Liver (tissue), 9 donors: Measurements from ENCODE around the gene ZNF771. TPM values are rescaled to one million over a fixed set of nuclear protein-coding genes. Genes with fewer than 3 reads are reported as not detected.

ENCODE experiments used
- DNase-seq: peaks from one replicate; pipeline ENCODE4 v3.0.0-alpha.2; 2017; ENCODE audit warnings: low spot score
- H3K27ac ChIP-seq, 2 donors: one replicate each; pipeline ENCODE4 v1.7.0; 2013; ENCODE audit warnings: inconsistent platforms in 2 of 2, low read length in 2 of 2, control low read depth in 1 of 2, low read depth in 1 of 2, mild to moderate bottlenecking in 1 of 2
- H3K27me3 ChIP-seq, 4 donors: one replicate each; pipeline versions ENCODE4 v1.6.1 to v1.7.0; 2013; ENCODE audit warnings: low read length in 3 of 4, inconsistent platforms in 1 of 4, mild to moderate bottlenecking in 1 of 4, moderate library complexity in 1 of 4; ENCODE audit not compliant: control insufficient read depth in 4 of 4, insufficient read depth in 4 of 4
- H3K36me3 ChIP-seq, 4 donors: one replicate each; pipeline versions ENCODE4 v1.6.1 to v1.7.0; 2013; ENCODE audit warnings: low read length in 3 of 4, mild to moderate bottlenecking in 3 of 4, low read depth in 1 of 4, moderate library complexity in 1 of 4; ENCODE audit not compliant: control insufficient read depth in 4 of 4, insufficient read depth in 3 of 4
- H3K4me1 ChIP-seq, 4 donors: one replicate each; pipeline versions ENCODE4 v1.6.1 to v1.7.0; 2013; ENCODE audit warnings: low read length in 3 of 4, mild to moderate bottlenecking in 3 of 4, moderate library complexity in 1 of 4; ENCODE audit not compliant: control insufficient read depth in 4 of 4, insufficient read depth in 4 of 4
- H3K4me3 ChIP-seq, 3 donors: one replicate each; pipeline versions ENCODE4 v1.6.1 to v1.7.0; 2013; ENCODE audit warnings: low read length in 3 of 3, control low read depth in 1 of 3, low read depth in 1 of 3, mild to moderate bottlenecking in 1 of 3
- H3K9ac ChIP-seq, 2 donors: one replicate each; pipeline ENCODE4 v1.7.0; 2013; ENCODE audit warnings: low read length in 2 of 2, mild to moderate bottlenecking in 2 of 2, moderate library complexity in 2 of 2, control low read depth in 1 of 2, low read depth in 1 of 2
- H3K9me3 ChIP-seq, 4 donors: one replicate each; pipeline versions ENCODE4 v1.6.1 to v1.7.0; 2013; ENCODE audit warnings: low read length in 3 of 4; ENCODE audit not compliant: control insufficient read depth in 4 of 4
- ATF3 ChIP-seq: IDR thresholded peaks from 2 replicates; pipeline ENCODE4 v1.6.1; 2016; ENCODE audit warnings: antibody characterized with exemption
- CTCF ChIP-seq: fragments of 150-350 bp; IDR thresholded peaks from 2 replicates; pipeline ENCODE4 v1.5.1; 2017; ENCODE audit warnings: improper control_type of control experiment, low read depth, low read length; ENCODE audit not compliant: missing input control
- EGR1 ChIP-seq, 2 donors: IDR thresholded peaks; 2 replicates each; pipeline ENCODE4 v1.6.1; 2016 to 2018; ENCODE audit warnings: antibody characterized with exemption in 2 of 2, low read depth in 2 of 2
- FOXA1 ChIP-seq: IDR thresholded peaks from 2 replicates; pipeline ENCODE4 v1.6.1; 2016; ENCODE audit warnings: antibody characterized with exemption
- FOXA2 ChIP-seq: IDR thresholded peaks from 2 replicates; pipeline ENCODE4 v1.6.1; 2016; ENCODE audit warnings: antibody characterized with exemption
- GABPA ChIP-seq, 2 donors: IDR thresholded peaks in 1 of 2; conservative IDR thresholded peaks in 1 of 2; 2 replicates each; pipeline ENCODE4 v1.6.1; 2016; ENCODE audit warnings: antibody characterized with exemption in 2 of 2, mild to moderate bottlenecking in 1 of 2, moderate library complexity in 1 of 2
- HNF4A ChIP-seq, 2 donors: conservative IDR thresholded peaks; 2 replicates each; pipeline ENCODE4 v1.6.1; 2016; ENCODE audit warnings: antibody characterized with exemption in 2 of 2, mild to moderate bottlenecking in 2 of 2
- HNF4G ChIP-seq: IDR thresholded peaks from 2 replicates; pipeline ENCODE4 v1.6.1; 2016; ENCODE audit warnings: antibody characterized with exemption
- JUND ChIP-seq, 2 donors: IDR thresholded peaks; 2 replicates each; pipeline ENCODE4 v1.6.1; 2016; ENCODE audit warnings: antibody characterized with exemption in 2 of 2
- MAX ChIP-seq: IDR thresholded peaks from 2 replicates; pipeline ENCODE4 v1.6.1; 2016; ENCODE audit warnings: antibody characterized with exemption
- NR2F2 ChIP-seq: IDR thresholded peaks from 2 replicates; pipeline ENCODE4 v1.6.1; 2016; ENCODE audit warnings: antibody characterized with exemption
- RAD21 ChIP-seq, 2 donors: IDR thresholded peaks; 2 replicates each; pipeline ENCODE4 v1.6.1; 2016; ENCODE audit warnings: antibody characterized with exemption in 2 of 2, mild to moderate bottlenecking in 2 of 2
- REST ChIP-seq: IDR thresholded peaks from 2 replicates; pipeline ENCODE4 v1.6.1; 2016; ENCODE audit warnings: antibody characterized with exemption, mild to moderate bottlenecking
- RXRA ChIP-seq, 2 donors: IDR thresholded peaks; 2 replicates each; pipeline ENCODE4 v1.6.1; 2017 to 2018; ENCODE audit warnings: antibody characterized with exemption in 2 of 2, mild to moderate bottlenecking in 1 of 2
- SP1 ChIP-seq: IDR thresholded peaks from 2 replicates; pipeline ENCODE4 v1.6.1; 2018; ENCODE audit warnings: antibody characterized with exemption, mild to moderate bottlenecking
- TAF1 ChIP-seq: conservative IDR thresholded peaks from 2 replicates; pipeline ENCODE4 v1.6.1; 2016; ENCODE audit warnings: antibody characterized with exemption, mild to moderate bottlenecking
- YY1 ChIP-seq: IDR thresholded peaks from 2 replicates; pipeline ENCODE4 v1.6.1; 2016; ENCODE audit warnings: antibody characterized with exemption, mild to moderate bottlenecking
- ZBTB33 ChIP-seq: IDR thresholded peaks from 2 replicates; pipeline ENCODE4 v1.6.1; 2016; ENCODE audit warnings: antibody characterized with exemption
- WGBS: extraction: QIAGEN DNeasy Blood & Tissue Kit; methylation state at CpG from one replicate; pipeline ENCODE4 v1.1.7; 2013; 5-methylcytosine and 5-hydroxymethylcytosine counted together
- polyA plus RNA-seq, 2 donors: library from polyadenylated mRNA; stranded (reverse) in 1 of 2; unstranded in 1 of 2; fragments of 200-250 nt in 1 of 2; fragments of >200 nt in 1 of 2; fragmentation: Nextera tagmentation in 1 of 2; extraction: Ambion mirVana in 1 of 2; gene quantifications; one replicate each; pipeline versions ENCODE4 v1.2.1 to v1.2.3, GENCODE V29; 2013 to 2015
- total RNA-seq, 2 donors: library from RNA; depleted of rRNA; stranded (reverse); fragments of >200 nt; gene quantifications; one replicate each; pipeline ENCODE4 v1.2.3, GENCODE V29; 2014
- donor health status: healthy.
- donor health status: healthy.
- donor health status: healthy.
- donor health status: healthy.
- donor health status: healthy.

The ZNF771 gene
- total and polyA plus RNA-seq, 4 donors, result 2.6 to 8.0 (median 5.2) TPM

- Histone ChIP-seq H3K27me3 (no peaks in the 10 kb centered on the region), H3K4me3 (peak within 1 kb of the TSS; percentile 44 to 71 (median 69)), H3K9ac (peak within 1 kb of the TSS; percentile 47 to 51), H3K36me3 (peaks cover 0 to 7% (median 2%) of the 10 kb centered on the region in 4 donors), H3K27ac (peak within 1 kb of the TSS; percentile 44 to 71), H3K4me1 (peaks cover 3 to 19% (median 15%) of the 10 kb centered on the region in 4 donors), H3K9me3 (no peaks in the 10 kb centered on the region)
- TF ChIP-seq SP1 (peak; percentile 88), HNF4A (conservative IDR thresholded peaks at IDR 0.05) (peak; percentile 72 to 75), EGR1 (IDR thresholded peaks at IDR 0.05; ENCODE audit: low read depth in 2 of 2) (peak in 1 of 2 donors; percentile 49), ATF3 (peak; percentile 86), REST (peak; percentile 93), FOXA2 (no peak), MAX (peak; percentile 91), TAF1 (peak; percentile 90), ZBTB33 (no peak), FOXA1 (peak; percentile 62), CTCF (peak; percentile 93), HNF4G (peak; percentile 33), RXRA (IDR thresholded peaks at IDR 0.05) (peak; percentile 71 to 84), GABPA (IDR thresholded peaks at IDR 0.05 in 1 of 2, conservative IDR thresholded peaks at IDR 0.05 in 1 of 2) (peak in 1 of 2 donors; percentile 76), YY1 (peak; percentile 97), NR2F2 (peak; percentile 82), JUND (IDR thresholded peaks at IDR 0.05) (peak; percentile 55 to 68), RAD21 (IDR thresholded peaks at IDR 0.05) (peak; percentile 93 to 96)
- DNase-seq, result peak; percentile 91
- under 1% methylated on average over 49 of the region's 49 CpGs for WGBS
Observed at GRCh38 chr16:30429678-30430427, 22.4 kb downstream of the ZNF771 start, which contains the start of gene DCTPP1. DCTPP1 (minus strand) TSS chr16:30430030; CDS start chr16:30429980, 50 bp downstream.
